ENCODE measurements around the gene CTNNA3. TPM values are rescaled to one million over a fixed set of nuclear protein-coding genes. Genes with fewer than 3 reads are reported as not detected.

The CTNNA3 gene
- total and polyA plus RNA-seq, 3 donors from 2014 or later, result 17.8 to 19.4 (median 18.3) TPM

DNA sequence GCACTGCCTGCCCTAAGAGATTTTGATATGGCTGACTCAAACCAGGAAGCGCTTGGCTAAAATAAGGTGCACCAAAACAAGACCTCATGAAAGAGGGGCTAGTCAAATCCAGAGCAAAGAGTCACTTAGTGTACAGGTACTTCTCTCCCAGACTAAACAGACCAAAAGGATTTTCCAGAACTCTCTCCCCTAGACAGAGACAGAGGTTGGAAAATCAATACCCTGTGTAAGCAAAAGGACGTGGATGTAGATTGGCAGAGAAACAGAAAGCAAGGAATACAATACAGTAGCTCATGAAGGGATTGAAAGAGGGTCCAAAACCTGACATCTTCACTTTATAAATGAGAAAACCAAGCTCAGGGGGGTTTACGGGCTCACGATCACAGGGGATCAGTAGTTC, 853.1 kb downstream of the CTNNA3 start:
- H3K36me3 ChIP-seq (ENCODE audit: low read depth, missing control alignments), result no peaks in the 10 kb centered on the region

DNA sequence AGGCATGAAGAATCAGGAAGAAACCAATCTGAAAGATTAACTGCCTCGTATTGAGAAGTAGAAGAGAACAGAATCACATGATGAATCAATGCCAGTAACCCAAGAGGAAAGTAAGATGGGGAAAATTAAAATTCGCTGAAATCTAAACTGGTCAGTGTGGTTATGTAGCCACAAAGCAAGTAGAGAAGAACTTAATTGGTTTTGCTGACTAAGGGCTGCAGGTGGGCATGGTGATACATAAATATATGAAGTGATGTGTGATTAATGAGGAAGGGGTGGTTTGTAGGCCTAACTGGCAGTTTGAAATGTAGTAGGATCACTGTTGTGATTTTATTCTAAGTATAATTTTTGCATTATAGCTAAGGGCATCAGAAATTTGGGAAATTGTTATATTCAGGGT, 853.6 kb downstream of the CTNNA3 start:
- no peak overlapping the region for H3K4me3 ChIP-seq
- TF ChIP-seq, protein P1, sequence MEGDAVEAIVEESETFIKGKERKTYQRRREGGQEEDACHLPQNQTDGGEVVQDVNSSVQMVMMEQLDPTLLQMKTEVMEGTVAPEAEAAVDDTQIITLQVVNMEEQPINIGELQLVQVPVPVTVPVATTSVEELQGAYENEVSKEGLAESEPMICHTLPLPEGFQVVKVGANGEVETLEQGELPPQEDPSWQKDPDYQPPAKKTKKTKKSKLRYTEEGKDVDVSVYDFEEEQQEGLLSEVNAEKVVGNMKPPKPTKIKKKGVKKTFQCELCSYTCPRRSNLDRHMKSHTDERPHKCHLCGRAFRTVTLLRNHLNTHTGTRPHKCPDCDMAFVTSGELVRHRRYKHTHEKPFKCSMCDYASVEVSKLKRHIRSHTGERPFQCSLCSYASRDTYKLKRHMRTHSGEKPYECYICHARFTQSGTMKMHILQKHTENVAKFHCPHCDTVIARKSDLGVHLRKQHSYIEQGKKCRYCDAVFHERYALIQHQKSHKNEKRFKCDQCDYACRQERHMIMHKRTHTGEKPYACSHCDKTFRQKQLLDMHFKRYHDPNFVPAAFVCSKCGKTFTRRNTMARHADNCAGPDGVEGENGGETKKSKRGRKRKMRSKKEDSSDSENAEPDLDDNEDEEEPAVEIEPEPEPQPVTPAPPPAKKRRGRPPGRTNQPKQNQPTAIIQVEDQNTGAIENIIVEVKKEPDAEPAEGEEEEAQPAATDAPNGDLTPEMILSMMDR (IDR thresholded peaks at IDR 0.05), result no peak
- no peak for TF ChIP-seq POLR2A (IDR thresholded peaks at IDR 0.05)
- 83 to 93% methylated on average over 2 of the region's 2 CpGs for WGBS, 2 donors
- no peaks in the 10 kb centered on the region for H3K27me3 ChIP-seq
- no peak overlapping the region for H3K27ac ChIP-seq
- intact Hi-C loops (cut with DNase I; ENCODE audit: low total_unique reads), result no loop called here
- H3K4me1 ChIP-seq, result no peaks in the 10 kb centered on the region
- no peaks in the 10 kb centered on the region for H3K9me3 ChIP-seq
- no peak for DNase-seq
- H3K36me3 ChIP-seq (ENCODE audit: low read depth, missing control alignments), result no peaks in the 10 kb centered on the region

More for the DNA sequence above, 853.1 kb downstream of the CTNNA3 start:
- H3K4me1 ChIP-seq, result no peaks in the 10 kb centered on the region
- DNase-seq, result no peak
- intact Hi-C loops (cut with DNase I; ENCODE audit: low total_unique reads), result no loop called here
- no peaks in the 10 kb centered on the region for H3K27me3 ChIP-seq
- TF ChIP-seq POLR2A (IDR thresholded peaks at IDR 0.05), result no peak
- TF ChIP-seq, protein P1 (IDR thresholded peaks at IDR 0.05), result no peak
- 88 to 96% methylated on average over 4 of the region's 4 CpGs for WGBS, 2 donors
- no peaks in the 10 kb centered on the region for H3K9me3 ChIP-seq
- H3K27ac ChIP-seq, result no peak overlapping the region
- H3K4me3 ChIP-seq, result no peak overlapping the region

DNA sequence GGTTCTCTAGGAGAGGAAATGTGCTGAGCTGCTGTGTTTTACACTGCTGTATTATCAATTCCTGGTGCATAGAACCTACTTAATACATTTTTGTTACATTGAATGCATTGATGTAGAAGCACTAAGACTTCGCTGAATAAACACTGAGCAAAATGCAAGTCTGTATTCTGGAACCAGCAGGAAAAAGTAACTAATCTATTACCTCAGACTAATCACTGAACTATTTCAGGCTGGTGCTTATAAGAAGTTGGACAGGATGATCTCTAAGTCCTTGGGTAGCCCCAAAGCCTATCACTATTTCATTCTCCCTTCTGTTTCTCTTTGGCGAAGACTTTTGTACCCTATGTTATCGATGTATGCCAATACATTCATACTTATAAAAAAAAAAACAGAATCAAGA, 857.3 kb downstream of the CTNNA3 start:
- intact Hi-C loops (cut with DNase I; ENCODE audit: low total_unique reads), result no loop called here
- 73 to 77% methylated on average over 3 of the region's 3 CpGs for WGBS, 2 donors
- no peak for DNase-seq
- H3K27me3 ChIP-seq, result no peaks in the 10 kb centered on the region
- no peaks in the 10 kb centered on the region for H3K36me3 ChIP-seq (ENCODE audit: low read depth, missing control alignments)
- no peak overlapping the region for H3K4me3 ChIP-seq
- TF ChIP-seq, protein P1 (IDR thresholded peaks at IDR 0.05), result no peak
- no peak for TF ChIP-seq POLR2A (IDR thresholded peaks at IDR 0.05)
- no peaks in the 10 kb centered on the region for H3K4me1 ChIP-seq
- H3K9me3 ChIP-seq, result no peaks in the 10 kb centered on the region
- no peak overlapping the region for H3K27ac ChIP-seq

DNA sequence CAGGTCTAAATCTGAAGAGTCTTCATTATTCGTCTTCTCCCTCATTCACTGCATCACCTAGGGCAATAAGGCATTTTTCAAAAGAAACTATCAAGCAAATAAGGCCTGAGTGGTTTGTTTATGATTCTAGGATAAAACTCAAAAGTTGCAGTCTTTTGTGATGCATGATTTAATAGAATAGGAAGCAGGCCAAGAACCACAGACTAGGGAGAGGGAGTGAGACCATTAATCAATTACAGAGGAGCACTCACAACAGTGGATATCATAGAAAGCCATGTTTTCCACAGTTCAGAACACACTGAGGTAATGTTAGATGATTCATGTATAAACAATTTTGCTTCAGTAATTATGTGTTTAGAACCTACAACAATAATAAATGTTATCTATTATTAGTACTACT, 858.0 kb downstream of the CTNNA3 start:
- no peak for DNase-seq
- intact Hi-C loops (cut with DNase I; ENCODE audit: low total_unique reads), result no loop called here
- WGBS, 2 donors, result 88 to 91% methylated on average over 1 of the region's 1 CpG
- Histone ChIP-seq H3K4me1 (no peaks in the 10 kb centered on the region), H3K27me3 (no peaks in the 10 kb centered on the region), H3K27ac (no peak overlapping the region), H3K4me3 (no peak overlapping the region), H3K36me3 (ENCODE audit: low read depth, missing control alignments) (no peaks in the 10 kb centered on the region), H3K9me3 (no peaks in the 10 kb centered on the region)
- TF ChIP-seq POLR2A (IDR thresholded peaks at IDR 0.05), result no peak
- TF ChIP-seq, protein P1 (IDR thresholded peaks at IDR 0.05), result no peak

- H3K27me3 ChIP-seq, result no peaks in the 10 kb centered on the region
- intact Hi-C loops (cut with DNase I; ENCODE audit: low total_unique reads), result no loop called here
- H3K27ac ChIP-seq, result no peak overlapping the region
- H3K9me3 ChIP-seq, result no peaks in the 10 kb centered on the region
- H3K36me3 ChIP-seq (ENCODE audit: low read depth, missing control alignments), result no peaks in the 10 kb centered on the region
- 29 to 46% methylated on average over 2 of the region's 2 CpGs for WGBS, 2 donors
- H3K4me1 ChIP-seq, result no peaks in the 10 kb centered on the region
- no peak for TF ChIP-seq POLR2A (IDR thresholded peaks at IDR 0.05)
- TF ChIP-seq, protein P1 (IDR thresholded peaks at IDR 0.05), result no peak
- no peak overlapping the region for H3K4me3 ChIP-seq
- DNase-seq, result no peak
Measured at GRCh38 chr10:66837335-66837734, 858.7 kb downstream of the CTNNA3 start.

All from testis (tissue), 3 donors.